Cardiac septum (tissue), 1 donor: ENCODE results near the gene EPS8L2. TPM values are rescaled to one million over a fixed set of nuclear protein-coding genes. Genes with fewer than 3 reads are reported as not detected.
"Not testable (repeated sequence)": the region's sequence is repeated elsewhere in the genome, so short reads cannot be mapped to it uniquely, and the experiment has no call there.

Experiments
- DNase-seq: peaks from one replicate; pipeline ENCODE4 v3.0.0-alpha.2; 2020; ENCODE audit warnings: low spot score
- intact Hi-C: fragments of 100-400 bp; cut with DNase I; formaldehyde crosslinking; loops from one replicate; pipeline ENCODE4 v1.14.0; 2022
- total RNA-seq: library from RNA; stranded (reverse); fragmentation: NEBNext Ultra II Directional; extraction: Animal tissue kit (Norgen Biotek cat#: 25700); gene quantifications from one replicate; pipeline ENCODE4 v1.2.1, GENCODE V29; 2021
- donor health status: DM: no; HTN: no; CAD: no.

EPS8L2 gene
- total RNA-seq, 1 donor from 2014 or later, result 2.3 TPM

- intact Hi-C loops, result no loop called here
Observed at GRCh38 chr11:721741-722345, 15.8 kb downstream of the EPS8L2 start.

GRCh38 chr11:722346-722811 is 16.3 kb downstream of the EPS8L2 start:
- no peak for DNase-seq
- intact Hi-C loops, result no loop called here

More at GRCh38 chr11:721741-722345, 15.8 kb downstream of the EPS8L2 start:
- no peak for DNase-seq

GRCh38 chr11:723120-723883 is 17.3 kb downstream of the EPS8L2 start:
- intact Hi-C loops, result no loop called here
- no peak for DNase-seq

GRCh38 chr11:724049-724777 is 18.2 kb downstream of the EPS8L2 start:
- intact Hi-C loops, result no loop called here
- no peak for DNase-seq

GRCh38 chr11:724778-725386 is 18.9 kb downstream of the EPS8L2 start:
- intact Hi-C loops, result no loop called here
- no peak for DNase-seq

- no peak for DNase-seq
- intact Hi-C loops, result no loop called here
Observed at GRCh38 chr11:725624-726202, 19.7 kb downstream of the EPS8L2 start.

GRCh38 chr11:726278-727220 is 20.5 kb downstream of the EPS8L2 start:
- intact Hi-C loops, result no loop called here
- DNase-seq, result peak; percentile 89

GRCh38 chr11:727281-727701 is 21.3 kb downstream of the EPS8L2 start:
- DNase-seq, result no peak
- intact Hi-C loops, result no loop called here

GRCh38 chr11:727859-728748 is 22.1 kb downstream of the EPS8L2 start:
- DNase-seq, result peak; percentile 92
- intact Hi-C loops, result loop anchor here (2.0 kb wide), 2 partner anchors 65 to 171 kb away; no protein-coding TSS in a partner anchor

GRCh38 chr11:728901-729491 is 23.0 kb downstream of the EPS8L2 start:
- DNase-seq, result no peak
- intact Hi-C loops, result loop anchor here (2.0 kb wide), 2 partner anchors 66 to 172 kb away; no protein-coding TSS in a partner anchor

- intact Hi-C loops, result loop anchor here (2.0 kb wide), 2 partner anchors 67 to 173 kb away; no protein-coding TSS in a partner anchor
- no peak for DNase-seq
Observed at GRCh38 chr11:729492-730074, 23.6 kb downstream of the EPS8L2 start.

- DNase-seq, result no peak
- intact Hi-C loops, result no loop called here
Observed at GRCh38 chr11:733072-733471, 27.0 kb downstream of the EPS8L2 start.

GRCh38 chr11:734541-734940 is 28.5 kb downstream of the EPS8L2 start:
- DNase-seq, intact Hi-C loops: not testable (repeated sequence)

GRCh38 chr11:737366-737765 is 31.3 kb downstream of the EPS8L2 start:
- intact Hi-C loops, result no loop called here
- DNase-seq, result no peak

GRCh38 chr11:737899-738298 is 31.9 kb downstream of the EPS8L2 start:
- intact Hi-C loops, DNase-seq: not testable (repeated sequence)

- intact Hi-C loops, result no loop called here
- DNase-seq, result no peak
Observed at GRCh38 chr11:742156-742546, 36.1 kb downstream of the EPS8L2 start.
